Activated CD4-positive, alpha-beta T cell treated with anti-CD3 and anti-CD28 coated beads, Interleukin-2, amount 50 U/mL, for 48 hours (primary cell): ENCODE results near the gene TMEM179.
A peak's percentile ranks its signal among the peaks of the same experiment; 100 is the strongest.
"Not testable (repeated sequence)": the region's sequence is repeated elsewhere in the genome, so short reads cannot be mapped to it uniquely, and the experiment has no call there.

Source experiments
- DNase-seq, 2 experiments: peaks; one replicate each; pipeline ENCODE4 v3.0.0-alpha.2; 2020

The TMEM179 gene

GRCh38 chr14:104604458-104605449, at the start of gene TMEM179:
Gene TMEM179 (minus strand): TSS chr14:104604772. CDS start chr14:104604741, 31 bp downstream.
- peak; percentile 6 to 14 for DNase-seq

DNA sequence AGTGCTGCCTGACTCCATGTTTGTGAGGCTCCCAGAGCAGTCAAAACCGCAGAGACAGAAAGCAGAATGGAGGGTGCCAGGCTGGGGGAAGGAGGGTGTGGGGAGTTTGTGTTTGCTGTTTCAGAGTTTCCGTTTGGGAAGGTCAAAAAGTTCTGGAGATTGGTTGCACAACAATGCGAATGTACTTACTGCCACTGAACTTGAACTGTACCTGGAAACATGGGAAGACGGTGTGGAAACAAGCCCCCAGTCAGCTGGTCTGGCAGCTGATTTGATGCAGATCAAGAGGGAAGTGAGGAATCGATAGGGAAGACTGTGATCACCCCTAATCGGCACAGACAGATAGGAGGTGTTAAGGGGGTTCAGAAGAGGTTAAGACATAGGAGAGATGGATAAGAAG, 49.5 kb upstream of the TMEM179 start:
- DNase-seq, result no peak

GRCh38 chr14:104653130-104653920, 48.8 kb upstream of the TMEM179 start:
- DNase-seq, result not testable (repeated sequence)

DNA sequence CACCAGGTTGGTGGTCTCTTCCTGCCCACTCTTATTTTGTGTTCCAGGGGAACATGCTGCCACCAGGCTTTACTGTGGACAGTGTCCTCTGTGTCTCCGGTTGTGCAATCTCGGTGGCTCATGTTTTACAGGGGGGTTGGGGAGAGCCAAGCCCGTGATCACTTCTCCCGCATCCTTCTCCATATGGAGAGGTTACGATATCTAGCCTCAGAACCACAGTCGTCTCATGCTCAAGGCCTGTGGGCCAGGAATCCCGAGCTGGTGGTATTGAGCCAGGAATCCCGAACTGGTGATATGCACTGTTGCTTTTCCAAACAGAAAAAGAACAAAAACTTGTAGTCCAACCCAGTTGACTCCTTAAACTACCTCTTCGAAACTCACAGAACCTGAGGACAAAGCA, 47.8 kb upstream of the TMEM179 start:
- no peak for DNase-seq

GRCh38 chr14:104651876-104652260, 47.3 kb upstream of the TMEM179 start:
- DNase-seq, result no peak

GRCh38 chr14:104650981-104651875, 46.7 kb upstream of the TMEM179 start:
- no peak for DNase-seq

GRCh38 chr14:104650057-104650980, 45.7 kb upstream of the TMEM179 start:
- DNase-seq, result peak; percentile 71 to 75

- DNase-seq, result no peak
Measured at GRCh38 chr14:104647467-104648043, 43.0 kb upstream of the TMEM179 start.

DNA sequence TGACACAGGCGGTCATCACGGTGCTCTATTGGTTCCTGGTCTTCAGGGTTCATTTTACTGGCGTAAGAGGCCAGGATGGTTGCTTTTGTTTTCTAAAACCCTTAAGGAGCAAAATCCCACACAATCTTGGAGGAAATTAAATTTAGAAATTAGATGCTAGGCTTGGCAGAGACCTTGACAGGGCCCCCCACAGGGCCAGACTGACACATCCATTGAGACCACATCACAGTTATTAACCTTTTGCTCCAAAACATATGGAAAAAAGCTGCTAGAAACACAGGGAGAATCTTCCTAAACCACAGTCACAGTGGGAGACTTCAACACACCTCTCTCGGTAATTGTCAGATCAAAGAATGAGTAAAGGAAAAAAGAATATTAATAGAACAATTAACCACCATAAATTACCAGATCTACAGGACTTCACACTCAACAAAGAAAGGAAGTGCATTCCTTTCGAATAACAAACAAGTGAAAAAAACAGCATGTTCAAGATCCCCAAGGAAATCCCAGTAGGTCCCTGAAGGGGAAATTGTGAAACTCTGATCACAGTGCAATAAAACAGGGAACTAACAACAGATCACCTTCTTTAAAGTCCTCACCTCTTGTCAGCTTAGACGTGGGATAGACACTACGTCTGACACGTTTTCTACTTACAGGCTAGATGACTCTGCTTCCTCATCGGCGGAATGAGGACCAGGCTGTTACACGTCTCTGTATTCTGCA, 40.2 kb upstream of the TMEM179 start:
- no peak for DNase-seq

DNA sequence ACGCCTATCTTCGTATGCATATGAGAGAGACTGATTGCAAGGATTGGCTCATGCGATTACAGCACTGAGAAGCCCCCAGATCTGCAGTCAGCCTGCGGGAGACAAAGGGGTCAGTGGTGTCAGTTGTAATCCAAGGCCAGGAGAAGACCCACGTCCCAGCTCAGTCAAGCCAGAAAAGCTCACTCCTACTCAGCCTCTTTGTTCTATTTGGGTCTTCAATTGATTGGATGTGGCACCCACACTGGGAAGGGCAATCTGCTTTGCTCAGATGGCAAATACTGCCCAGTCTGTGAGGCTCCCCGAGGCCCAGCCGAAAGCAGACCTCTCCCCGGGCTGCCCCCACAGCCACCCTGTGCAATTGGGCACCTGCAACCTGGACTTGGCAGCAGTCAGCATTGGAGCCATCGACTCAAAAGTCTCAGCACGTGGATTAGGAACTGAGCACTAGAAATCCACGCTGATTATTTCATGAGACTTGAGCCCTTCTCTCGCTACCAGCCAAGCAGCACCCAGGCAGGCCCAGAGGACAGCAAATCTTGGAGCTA, 39.6 kb upstream of the TMEM179 start:
- DNase-seq, result no peak

DNA sequence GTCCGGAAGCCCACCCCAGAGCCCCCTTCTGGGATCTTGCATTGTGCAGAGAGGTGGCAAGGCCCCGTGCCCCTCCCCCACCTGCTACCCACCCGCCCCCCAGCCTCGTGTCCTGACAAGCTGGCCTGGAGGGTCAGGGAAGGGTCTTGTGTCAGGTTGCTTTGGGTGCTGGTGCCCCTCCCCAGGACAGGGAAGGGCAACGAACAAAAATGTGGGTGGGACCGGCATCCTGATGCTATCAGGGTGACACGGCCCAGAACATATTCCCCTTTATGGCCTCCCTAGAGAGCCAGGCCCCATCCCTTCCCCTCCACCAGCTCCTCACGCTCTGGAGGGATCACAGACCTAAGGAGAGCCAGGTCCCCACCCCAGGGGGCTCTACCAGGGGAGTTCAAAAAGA, 38.7 kb upstream of the TMEM179 start:
- no peak for DNase-seq

DNA sequence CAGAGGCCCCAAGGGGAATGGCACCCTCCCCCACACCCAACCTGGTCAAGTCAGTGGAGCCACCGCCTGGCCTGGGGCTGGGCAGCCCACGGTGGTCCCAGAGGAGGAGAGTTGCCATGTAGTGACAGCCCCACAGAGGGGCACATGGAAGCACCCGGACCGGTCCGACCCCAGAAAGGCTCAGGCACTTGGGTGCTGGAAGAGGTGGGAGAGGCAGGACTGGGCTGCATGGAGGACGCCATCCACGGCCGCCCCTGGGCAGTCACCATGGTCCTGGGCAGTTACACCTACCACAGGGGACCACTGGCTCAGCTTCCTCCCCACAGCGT, 37.9 kb upstream of the TMEM179 start:
- DNase-seq, result no peak

- no peak for DNase-seq
Measured at GRCh38 chr14:104641753-104642539, 37.4 kb upstream of the TMEM179 start.

DNA sequence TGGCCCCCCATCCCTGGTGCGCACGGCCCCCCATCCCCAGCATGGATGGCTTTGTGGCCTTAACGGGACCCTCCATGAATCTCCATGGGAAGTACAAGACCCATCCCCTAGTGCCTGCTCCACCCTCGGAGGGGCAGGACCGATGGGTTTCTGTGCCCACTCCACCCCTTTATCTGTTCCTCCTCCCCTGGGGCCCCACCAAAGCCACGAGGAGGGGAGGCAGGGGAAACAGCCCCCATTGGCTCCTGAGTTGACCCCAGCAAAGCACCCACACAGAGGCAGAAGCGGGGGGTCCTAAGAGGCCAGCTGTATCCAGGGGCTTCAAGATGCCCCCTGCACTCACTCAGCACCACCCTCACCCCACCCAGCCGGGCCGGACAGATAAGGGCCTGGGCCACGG, 36.1 kb upstream of the TMEM179 start:
- no peak for DNase-seq

DNA sequence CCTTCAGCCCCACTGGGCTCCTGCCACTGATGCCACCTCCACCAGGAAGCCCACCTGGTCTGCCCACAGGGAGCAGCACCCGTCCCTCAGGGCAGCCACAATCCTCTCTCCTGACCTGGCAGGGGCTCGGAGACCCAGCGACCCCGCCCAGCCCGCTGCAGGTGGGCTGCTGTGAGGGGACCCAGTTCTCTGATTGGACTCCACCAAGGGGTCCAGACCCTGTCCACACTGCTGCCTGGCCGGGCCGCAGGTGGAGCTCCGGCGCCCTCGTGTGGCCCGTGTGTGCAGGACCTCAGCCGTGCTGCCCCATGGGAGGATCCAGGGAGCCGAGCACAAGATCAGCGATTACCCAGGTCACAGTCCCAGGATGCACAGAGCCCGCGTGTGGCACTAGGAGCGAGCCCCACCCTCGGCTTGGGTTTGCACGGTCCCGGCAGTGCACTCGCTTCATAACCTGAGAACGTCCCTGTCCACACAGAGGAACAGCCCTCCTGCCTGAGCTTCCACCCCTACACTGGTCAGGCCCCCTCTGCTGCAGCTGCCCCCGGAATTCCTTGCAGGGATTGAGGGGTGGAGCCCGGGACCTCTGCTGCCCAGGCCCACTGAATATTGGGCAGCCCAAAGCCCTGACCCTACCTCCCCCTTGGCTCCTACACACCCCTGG, 35.4 kb upstream of the TMEM179 start:
- DNase-seq, result peak; percentile 56 to 69

DNA sequence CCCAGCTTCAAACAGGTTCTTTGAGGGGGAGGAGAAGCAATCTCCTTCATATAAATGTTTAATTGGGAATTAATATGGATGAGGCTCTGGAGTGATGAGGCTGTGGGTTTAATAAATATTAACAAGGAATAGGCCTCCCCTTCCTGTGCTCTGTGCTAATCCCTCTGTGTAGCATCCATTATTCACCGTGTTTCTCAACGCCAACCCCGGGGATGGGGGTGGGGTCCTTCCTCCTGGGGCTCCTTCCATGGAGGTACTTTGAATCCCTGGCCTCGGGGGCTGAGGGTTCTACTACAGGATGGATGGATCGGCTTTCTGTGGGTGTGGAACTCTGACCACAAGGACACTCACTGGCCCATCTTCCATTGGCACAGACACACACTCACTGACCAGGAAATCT, 34.9 kb upstream of the TMEM179 start:
- no peak for DNase-seq

- no peak for DNase-seq
Measured at GRCh38 chr14:104638927-104639450, 34.4 kb upstream of the TMEM179 start.

DNA sequence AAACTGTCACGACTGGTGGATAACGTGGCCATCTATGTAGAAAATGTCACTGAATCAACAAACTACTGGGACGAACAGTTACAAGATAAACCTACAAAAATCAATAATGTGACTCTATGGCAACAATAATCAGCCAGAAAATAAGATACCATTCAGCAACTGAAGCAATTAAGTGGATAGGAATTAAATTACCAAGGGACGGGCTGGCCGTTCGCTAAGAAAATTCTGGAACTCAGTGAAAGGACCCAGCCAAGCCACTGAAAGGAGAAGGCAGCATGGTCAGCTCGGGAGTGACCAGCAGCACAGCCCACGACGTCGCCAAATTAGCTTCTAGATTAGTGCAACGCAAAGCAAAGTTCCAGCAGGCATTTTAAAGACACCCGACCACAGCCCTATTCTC, 33.6 kb upstream of the TMEM179 start:
- DNase-seq, result no peak

DNA sequence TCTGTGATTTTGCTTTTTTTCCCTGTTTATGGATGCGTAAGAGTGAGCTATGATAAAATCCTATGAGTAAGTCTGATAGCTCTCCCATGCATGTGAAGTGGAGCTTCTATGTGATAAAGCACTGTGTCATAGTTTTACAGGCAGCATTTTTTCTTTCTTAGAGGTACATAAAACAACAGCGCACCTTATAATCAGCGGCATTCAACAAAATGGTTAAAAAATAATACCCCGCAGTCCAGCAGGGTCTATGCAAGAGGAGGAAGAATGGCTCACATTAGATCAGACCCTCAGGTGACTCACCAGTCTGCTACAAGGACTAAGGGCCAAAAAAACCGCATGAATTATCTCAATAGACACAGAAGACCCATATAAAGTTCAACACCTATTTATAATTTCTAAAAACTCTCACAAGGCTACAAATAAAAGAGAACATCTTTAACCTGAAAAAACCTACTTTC, 33.0 kb upstream of the TMEM179 start:
- DNase-seq, result no peak
